ENCODE measurements around the gene TM9SF4. TPM values are rescaled to one million over a fixed set of nuclear protein-coding genes. Genes with fewer than 3 reads are reported as not detected.

TM9SF4 gene, protein sequence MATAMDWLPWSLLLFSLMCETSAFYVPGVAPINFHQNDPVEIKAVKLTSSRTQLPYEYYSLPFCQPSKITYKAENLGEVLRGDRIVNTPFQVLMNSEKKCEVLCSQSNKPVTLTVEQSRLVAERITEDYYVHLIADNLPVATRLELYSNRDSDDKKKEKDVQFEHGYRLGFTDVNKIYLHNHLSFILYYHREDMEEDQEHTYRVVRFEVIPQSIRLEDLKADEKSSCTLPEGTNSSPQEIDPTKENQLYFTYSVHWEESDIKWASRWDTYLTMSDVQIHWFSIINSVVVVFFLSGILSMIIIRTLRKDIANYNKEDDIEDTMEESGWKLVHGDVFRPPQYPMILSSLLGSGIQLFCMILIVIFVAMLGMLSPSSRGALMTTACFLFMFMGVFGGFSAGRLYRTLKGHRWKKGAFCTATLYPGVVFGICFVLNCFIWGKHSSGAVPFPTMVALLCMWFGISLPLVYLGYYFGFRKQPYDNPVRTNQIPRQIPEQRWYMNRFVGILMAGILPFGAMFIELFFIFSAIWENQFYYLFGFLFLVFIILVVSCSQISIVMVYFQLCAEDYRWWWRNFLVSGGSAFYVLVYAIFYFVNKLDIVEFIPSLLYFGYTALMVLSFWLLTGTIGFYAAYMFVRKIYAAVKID
- 99.4 and 108 TPM in 2 replicates for total RNA-seq (ENCODE audit: low replicate concordance)
- long read RNA-seq, transcript TM9SF4-202 (18 exons, 3,978 nt), result major isoform, 127 of 189 reads
- long read RNA-seq, partial matches to known transcripts, result 20 of 189 reads
- long read RNA-seq, other reads (novel, unspliced or antisense), result 42 of 189 reads

DNA sequence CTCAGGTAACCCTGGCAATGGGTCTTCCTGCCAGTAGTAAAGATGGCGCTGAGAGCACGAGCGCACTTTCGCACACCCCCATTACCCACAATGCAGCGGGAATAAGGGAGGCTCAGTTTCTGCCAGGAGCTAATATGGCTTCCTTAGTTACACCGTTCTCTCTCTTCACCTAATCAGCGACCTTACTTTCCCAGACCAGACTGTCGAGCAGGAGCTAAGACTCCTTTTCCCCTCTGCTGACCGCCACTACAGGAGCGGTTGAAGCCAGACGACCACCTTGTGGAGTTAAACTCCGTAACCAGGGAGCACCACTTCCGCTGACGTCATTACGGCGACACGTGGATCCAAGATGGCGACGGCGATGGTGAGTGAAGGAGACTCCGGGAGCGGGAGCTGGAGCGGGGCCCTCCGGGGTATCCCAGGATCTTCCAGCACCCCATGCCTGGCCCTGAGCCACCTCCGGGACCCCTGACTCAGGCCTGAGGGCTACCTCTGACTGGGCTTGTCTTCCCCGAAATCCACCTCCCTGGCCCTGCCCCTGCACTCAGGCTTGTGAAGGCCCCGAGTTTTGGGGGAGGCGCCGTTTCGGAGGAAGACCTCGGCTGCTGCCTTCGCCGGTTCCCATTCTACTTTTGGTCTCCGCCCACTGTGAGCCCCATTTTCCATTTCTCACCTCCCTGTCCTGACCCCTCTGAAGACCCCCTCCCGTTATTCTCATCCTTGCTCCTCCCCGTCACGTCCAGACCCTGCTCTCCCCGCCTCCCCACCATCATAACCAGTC, at the start of gene TM9SF4:
TSS of gene TM9SF4 (plus strand) at position 323 of the 781 bp plus-strand sequence. CDS start at position 350, 27 bp downstream.
- peaks cover 32% of the 10 kb centered on the region for H3K4me1 Mint-ChIP-seq (ENCODE audit: unreplicated experiment)
- peaks cover 6% of the 10 kb centered on the region for H3K36me3 Mint-ChIP-seq
- peaks cover 6% of the 10 kb centered on the region for H3K27me3 Mint-ChIP-seq
- TF ChIP-seq, protein P1, sequence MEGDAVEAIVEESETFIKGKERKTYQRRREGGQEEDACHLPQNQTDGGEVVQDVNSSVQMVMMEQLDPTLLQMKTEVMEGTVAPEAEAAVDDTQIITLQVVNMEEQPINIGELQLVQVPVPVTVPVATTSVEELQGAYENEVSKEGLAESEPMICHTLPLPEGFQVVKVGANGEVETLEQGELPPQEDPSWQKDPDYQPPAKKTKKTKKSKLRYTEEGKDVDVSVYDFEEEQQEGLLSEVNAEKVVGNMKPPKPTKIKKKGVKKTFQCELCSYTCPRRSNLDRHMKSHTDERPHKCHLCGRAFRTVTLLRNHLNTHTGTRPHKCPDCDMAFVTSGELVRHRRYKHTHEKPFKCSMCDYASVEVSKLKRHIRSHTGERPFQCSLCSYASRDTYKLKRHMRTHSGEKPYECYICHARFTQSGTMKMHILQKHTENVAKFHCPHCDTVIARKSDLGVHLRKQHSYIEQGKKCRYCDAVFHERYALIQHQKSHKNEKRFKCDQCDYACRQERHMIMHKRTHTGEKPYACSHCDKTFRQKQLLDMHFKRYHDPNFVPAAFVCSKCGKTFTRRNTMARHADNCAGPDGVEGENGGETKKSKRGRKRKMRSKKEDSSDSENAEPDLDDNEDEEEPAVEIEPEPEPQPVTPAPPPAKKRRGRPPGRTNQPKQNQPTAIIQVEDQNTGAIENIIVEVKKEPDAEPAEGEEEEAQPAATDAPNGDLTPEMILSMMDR (conservative IDR thresholded peaks at IDR 0.05), result no peak
- H3K27ac Mint-ChIP-seq, result peak within 1 kb of the TSS; percentile 100
- peak; percentile 95 for DNase-seq (ENCODE audit: extremely low spot score, unreplicated experiment)
- peak within 1 kb of the TSS; percentile 98 for H3K4me3 Mint-ChIP-seq
- no peaks in the 10 kb centered on the region for H3K9me3 Mint-ChIP-seq

DNA sequence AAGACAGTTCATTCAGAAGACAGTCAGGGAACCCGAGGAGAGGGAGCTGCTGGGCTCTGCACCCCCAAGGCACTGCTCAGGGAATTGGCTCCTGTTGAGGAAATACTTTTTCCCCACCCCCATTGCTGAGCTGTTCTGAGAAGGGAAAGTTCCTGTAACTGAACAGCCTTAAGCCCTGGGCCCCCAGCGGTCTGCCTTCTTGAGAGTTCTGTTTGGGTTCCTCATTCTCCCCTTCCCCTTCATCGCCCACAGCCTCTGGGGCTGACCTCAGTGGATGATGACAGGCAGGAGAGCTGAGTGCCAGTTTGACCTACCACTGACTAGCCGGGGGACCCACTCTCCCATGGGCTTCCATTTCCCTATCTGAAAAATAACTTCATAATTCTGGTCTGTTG, 46.7 kb upstream of the TM9SF4 start:
- Mint-ChIP-seq H3K4me3 (no peak overlapping the region), H3K4me1 (ENCODE audit: unreplicated experiment) (peaks cover 7% of the 10 kb centered on the region), H3K27ac (no peak overlapping the region), H3K36me3 (no peaks in the 10 kb centered on the region), H3K9me3 (peaks cover 5% of the 10 kb centered on the region), H3K27me3 (peaks cover 72% of the 10 kb centered on the region)
- DNase-seq (ENCODE audit: extremely low spot score, unreplicated experiment), result no peak
- TF ChIP-seq, protein P1 (conservative IDR thresholded peaks at IDR 0.05), result no peak

DNA sequence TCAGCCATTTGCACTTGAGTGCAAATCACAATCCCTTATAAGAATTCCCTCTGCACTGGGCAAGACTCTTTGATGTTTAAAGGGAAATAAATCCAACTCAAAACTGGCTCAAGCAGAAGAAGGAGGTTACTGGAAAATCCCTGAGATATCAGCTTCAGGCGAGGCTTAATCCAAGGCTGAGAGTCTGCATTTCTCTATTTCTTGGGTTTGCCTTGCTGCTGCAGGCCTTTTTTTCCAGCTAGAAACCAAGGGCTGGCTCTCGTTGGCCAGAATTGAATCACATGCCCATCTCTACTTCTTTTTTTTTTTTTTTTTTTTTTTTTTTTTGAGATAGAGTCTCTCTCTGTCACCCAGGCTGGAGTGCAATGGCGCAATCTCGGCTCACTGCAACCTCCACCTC, 45.8 kb upstream of the TM9SF4 start:
- no peak overlapping the region for H3K27ac Mint-ChIP-seq
- no peak overlapping the region for H3K4me3 Mint-ChIP-seq
- peaks cover 7% of the 10 kb centered on the region for H3K4me1 Mint-ChIP-seq (ENCODE audit: unreplicated experiment)
- TF ChIP-seq, protein P1 (conservative IDR thresholded peaks at IDR 0.05), result no peak
- DNase-seq (ENCODE audit: extremely low spot score, unreplicated experiment), result no peak
- no peaks in the 10 kb centered on the region for H3K36me3 Mint-ChIP-seq
- peaks cover 5% of the 10 kb centered on the region for H3K9me3 Mint-ChIP-seq
- peaks cover 62% of the 10 kb centered on the region for H3K27me3 Mint-ChIP-seq

DNA sequence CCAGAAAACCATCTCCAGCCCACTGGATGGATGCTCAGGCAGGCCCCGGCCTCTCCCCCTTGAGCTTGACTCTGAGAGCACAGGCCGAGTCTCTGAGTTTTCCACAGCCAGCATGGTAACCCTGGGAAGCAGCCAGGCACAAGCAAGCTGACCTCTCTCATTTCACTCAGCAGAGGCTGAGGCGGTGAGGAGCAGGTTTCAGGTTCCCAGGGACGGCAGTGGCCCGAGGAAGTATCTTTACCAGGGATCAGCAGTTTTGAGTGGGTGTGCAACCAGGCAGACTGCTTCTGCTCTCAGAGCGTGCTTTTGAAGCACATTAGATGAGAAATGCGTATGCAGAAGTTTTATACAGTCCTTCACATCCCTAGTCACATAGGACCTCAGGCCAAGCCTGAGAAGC, 44.8 kb upstream of the TM9SF4 start:
- no peak for DNase-seq (ENCODE audit: extremely low spot score, unreplicated experiment)
- H3K4me1 Mint-ChIP-seq (ENCODE audit: unreplicated experiment), result peaks cover 7% of the 10 kb centered on the region
- no peak overlapping the region for H3K4me3 Mint-ChIP-seq
- no peak overlapping the region for H3K27ac Mint-ChIP-seq
- TF ChIP-seq, protein P1 (conservative IDR thresholded peaks at IDR 0.05), result no peak
- peaks cover 5% of the 10 kb centered on the region for H3K9me3 Mint-ChIP-seq
- H3K36me3 Mint-ChIP-seq, result no peaks in the 10 kb centered on the region
- H3K27me3 Mint-ChIP-seq, result peaks cover 56% of the 10 kb centered on the region

DNA sequence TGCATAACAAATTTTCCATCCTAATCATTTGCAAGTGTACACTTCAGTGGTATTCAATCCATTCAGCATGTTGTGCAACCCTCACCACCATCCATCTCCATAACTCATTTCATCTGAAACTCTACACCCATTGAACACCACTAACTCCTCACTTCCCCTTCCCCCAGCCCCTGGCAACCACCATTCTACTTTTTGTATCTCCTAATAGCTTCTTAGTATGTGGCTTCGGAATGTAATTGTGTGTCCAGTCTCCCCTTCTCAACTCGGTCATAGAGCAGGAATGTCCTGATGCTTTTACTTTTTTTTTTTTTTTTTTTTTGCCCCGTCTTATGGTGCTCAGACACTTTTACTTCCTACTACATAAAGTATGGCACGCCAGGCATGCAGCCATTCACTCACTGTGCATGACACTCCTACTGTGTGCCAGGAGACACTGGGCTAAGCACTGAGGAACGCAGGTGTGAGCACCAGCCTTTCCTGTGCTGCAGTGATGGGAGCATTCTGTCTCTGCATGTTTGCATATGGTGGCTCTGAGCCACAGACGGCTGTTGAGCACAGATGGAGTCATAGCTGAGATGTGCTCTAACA, 42.2 kb upstream of the TM9SF4 start:
- no peaks in the 10 kb centered on the region for H3K9me3 Mint-ChIP-seq
- TF ChIP-seq, protein P1 (conservative IDR thresholded peaks at IDR 0.05), result no peak
- DNase-seq (ENCODE audit: extremely low spot score, unreplicated experiment), result no peak
- no peaks in the 10 kb centered on the region for H3K36me3 Mint-ChIP-seq
- no peak overlapping the region for H3K4me3 Mint-ChIP-seq
- H3K27me3 Mint-ChIP-seq, result peaks cover 52% of the 10 kb centered on the region
- H3K27ac Mint-ChIP-seq, result peak overlapping the region; percentile 14
- H3K4me1 Mint-ChIP-seq (ENCODE audit: unreplicated experiment), result peaks cover 7% of the 10 kb centered on the region

Measured in type B pancreatic cell (in vitro differentiated cells).